GM23338 (cell line): ENCODE measurements around the gene NR1H3. TPM values are rescaled to one million over a fixed set of nuclear protein-coding genes. Genes with fewer than 3 reads are reported as not detected.

Experiments used
- ATAC-seq: fragments of 200-7000 bp; cut with Tn5 transposase; 3 replicates; pipeline ENCODE4 v1.9.1; 2020
- DNase-seq: peaks from one replicate; pipeline ENCODE4 v3.0.0-alpha.2; 2015; ENCODE audit warnings: low spot score
- H2AFZ ChIP-seq: fragments of 200-600 bp; sonication (generic); 2 replicates; pipeline ENCODE4 v1.8.0; 2016; ENCODE audit warnings: antibody characterized with exemption, mild to moderate bottlenecking, moderate library complexity
- H3F3A ChIP-seq: fragments of 200-600 bp; sonication (generic); replicated peaks from 2 replicates; pipeline ENCODE4 v1.8.0; 2017; ENCODE audit warnings: antibody characterized with exemption, mixed run types, low read depth
- H3K27ac ChIP-seq: fragments of 200-600 bp; sonication (generic); 2 replicates; pipeline ENCODE4 v1.6.1; 2016; ENCODE audit warnings: low read depth
- H3K27me3 ChIP-seq: fragments of 200-600 bp; sonication (generic); 2 replicates; pipeline ENCODE4 v1.8.0; 2016; ENCODE audit warnings: mild to moderate bottlenecking, mixed run types, moderate library complexity; ENCODE audit not compliant: insufficient read depth
- H3K36me3 ChIP-seq: fragments of 200-600 bp; sonication (generic); 2 replicates; pipeline ENCODE4 v1.8.0; 2016; ENCODE audit warnings: mild to moderate bottlenecking; ENCODE audit not compliant: insufficient read depth
- H3K4me1 ChIP-seq: fragments of 200-600 bp; sonication (generic); 2 replicates; pipeline ENCODE4 v1.8.0; 2016; ENCODE audit warnings: mild to moderate bottlenecking, moderate library complexity; ENCODE audit not compliant: insufficient read depth
- H3K4me2 ChIP-seq: fragments of 200-600 bp; sonication (generic); 2 replicates; pipeline ENCODE4 v1.7.1; 2017; ENCODE audit warnings: mixed run types
- H3K4me3 ChIP-seq: fragments of 200-600 bp; sonication (generic); 2 replicates; pipeline ENCODE4 v1.6.1; 2016; ENCODE audit warnings: mixed run types
- H3K79me2 ChIP-seq: fragments of 200-600 bp; sonication (generic); replicated peaks from 2 replicates; pipeline ENCODE4 v1.8.0; 2017; ENCODE audit warnings: mild to moderate bottlenecking; ENCODE audit not compliant: insufficient read depth
- H3K9me2 ChIP-seq: fragments of 200-600 bp; sonication (generic); 2 replicates; pipeline ENCODE4 v1.8.0; 2017; ENCODE audit not compliant: insufficient read depth
- H4K20me1 ChIP-seq: fragments of 200-600 bp; sonication (generic); replicated peaks from 2 replicates; pipeline ENCODE4 v1.8.0; 2017; ENCODE audit warnings: mild to moderate bottlenecking; ENCODE audit not compliant: insufficient read depth
- H3K27ac Mint-ChIP-seq: 2 replicates; pipeline ENCODE4 v1.8.0; 2020; ENCODE audit warnings: inconsistent platforms, mild to moderate bottlenecking, moderate library complexity, mixed read lengths
- H3K27me3 Mint-ChIP-seq: 3 replicates; pipeline ENCODE4 v1.8.0; 2022; ENCODE audit warnings: low read depth, mild to moderate bottlenecking, moderate library complexity, mixed read lengths, inconsistent platforms; ENCODE audit not compliant: insufficient read depth, poor library complexity
- H3K36me3 Mint-ChIP-seq: 3 replicates; pipeline ENCODE4 v1.8.0; 2021; ENCODE audit warnings: low read depth, mild to moderate bottlenecking, inconsistent platforms, moderate library complexity, mixed read lengths
- H3K4me1 Mint-ChIP-seq: 3 replicates; pipeline ENCODE4 v1.8.0; 2020; ENCODE audit warnings: mild to moderate bottlenecking, inconsistent platforms, mixed read lengths
- H3K4me3 Mint-ChIP-seq: 3 replicates; pipeline ENCODE4 v1.8.0; 2021; ENCODE audit warnings: moderate library complexity, mild to moderate bottlenecking, inconsistent platforms, mixed read lengths
- H3K9me3 Mint-ChIP-seq: 3 replicates; pipeline ENCODE4 v1.8.0; 2020; ENCODE audit warnings: moderate library complexity, mild to moderate bottlenecking, inconsistent platforms, mixed read lengths
- CREB1 ChIP-seq: fragments of 250-450 bp; sonication (Bioruptor Pico); IDR thresholded peaks from 2 replicates; pipeline ENCODE4 v1.5.0; 2020; ENCODE audit warnings: low read depth, mild to moderate bottlenecking, moderate library complexity
- CTCF ChIP-seq, 2 experiments: fragments of 200-600 bp in 1 of 2; sonication (generic) in 1 of 2; conservative IDR thresholded peaks; 2 replicates each; pipeline versions ENCODE4 v1.5.1 to v1.6.1; 2016 to 2017; ENCODE audit warnings: antibody characterized with exemption in 2 of 2, low read depth in 2 of 2, mild to moderate bottlenecking in 2 of 2, moderate library complexity in 1 of 2
- EZH2 ChIP-seq: fragments of 200-600 bp; sonication (generic); IDR thresholded peaks from one replicate; pipeline ENCODE4 v1.8.0; 2017; ENCODE audit warnings: antibody characterized with exemption, mild to moderate bottlenecking, low read depth; ENCODE audit not compliant: unreplicated experiment
- POLR2AphosphoS5 ChIP-seq: IDR thresholded peaks from 2 replicates; pipeline ENCODE4 v1.6.1; 2016; ENCODE audit warnings: antibody characterized with exemption, low read depth
- STAT1 ChIP-seq: IDR thresholded peaks from one replicate; pipeline ENCODE4 v1.6.1; 2016; ENCODE audit warnings: antibody characterized with exemption; ENCODE audit not compliant: unreplicated experiment
- ZNF114 ChIP-seq: fragments of 250-450 bp; sonication (Bioruptor Pico); IDR thresholded peaks from 2 replicates; pipeline ENCODE4 v1.5.0; 2020; ENCODE audit warnings: mild to moderate bottlenecking, moderate library complexity
- ZNF331 ChIP-seq: fragments of 250-450 bp; sonication (Bioruptor Pico); IDR thresholded peaks from 2 replicates; pipeline ENCODE4 v1.5.0; 2020; ENCODE audit warnings: low read depth, mild to moderate bottlenecking, moderate library complexity
- ZNF462 ChIP-seq: fragments of 250-450 bp; sonication (Bioruptor Pico); IDR thresholded peaks from 2 replicates; pipeline ENCODE4 v1.5.0; 2020; ENCODE audit warnings: mild to moderate bottlenecking, moderate library complexity
- polyA plus RNA-seq: library from polyadenylated mRNA; unstranded; fragments of >200 nt; fragmentation: Nextera tagmentation; extraction: Ambion mirVana; gene quantifications from 2 replicates; pipeline ENCODE4 v1.2.1, GENCODE V29; 2016
- total RNA-seq: library from RNA; depleted of rRNA; stranded (reverse); fragments of >200 nt; shearing (Covaris generic); gene quantifications from 2 replicates; pipeline ENCODE4 v1.2.3, GENCODE V29; 2014
- TF ChIP-seq, protein P1 (sequence below): IDR thresholded peaks from 2 replicates; pipeline ENCODE4 v1.6.1; 2016; ENCODE audit warnings: antibody characterized with exemption
- TF ChIP-seq, protein P2 (sequence below): IDR thresholded peaks from one replicate; pipeline ENCODE4 v1.6.1; 2018; ENCODE audit warnings: antibody characterized with exemption; ENCODE audit not compliant: unreplicated experiment

The NR1H3 gene
- total and polyA plus RNA-seq, 2 experiments from 2014 or later, result 16.5 to 23.7 TPM

DNA sequence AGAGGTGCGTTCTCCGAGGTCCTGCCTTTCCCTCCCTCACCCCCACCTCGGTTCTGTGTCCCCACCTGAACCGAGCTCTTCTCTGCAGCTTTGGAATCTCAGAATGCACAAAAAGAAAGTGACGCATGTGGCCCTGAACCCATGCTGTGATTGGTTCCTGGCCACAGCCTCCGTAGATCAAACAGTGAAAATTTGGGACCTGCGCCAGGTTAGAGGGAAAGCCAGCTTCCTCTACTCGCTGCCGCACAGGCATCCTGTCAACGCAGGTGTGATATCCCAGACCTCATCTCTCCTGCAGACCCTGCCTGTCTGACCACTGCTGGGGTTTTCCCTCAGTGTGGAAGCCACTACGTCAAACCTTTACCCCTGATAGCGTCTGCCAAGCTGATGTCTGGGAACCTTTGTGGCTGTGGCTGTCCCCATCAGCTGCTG lies 23.1 kb upstream of the NR1H3 start (continued):
- TF ChIP-seq ZNF462 (CRISPR knock-in tag), result no peak

GRCh38 chr11:47235163-47235562 lies 22.6 kb upstream of the NR1H3 start:
- H3K27me3 Mint-ChIP-seq, result peaks cover 7% of the 10 kb centered on the region
- no peak for DNase-seq
- no peak for ATAC-seq
- H3K36me3 Mint-ChIP-seq, result peaks cover 46% of the 10 kb centered on the region
- H3K4me2 ChIP-seq, result no peak overlapping the region
- no peaks in the 10 kb centered on the region for H3K79me2 ChIP-seq
- peak overlapping the region; percentile 24; the same call in 1 of the 2 replicates for H3K27ac Mint-ChIP-seq
- H3K36me3 ChIP-seq, result peaks cover 15% of the 10 kb centered on the region
- H2AFZ ChIP-seq, result no peak overlapping the region
- H3K4me3 Mint-ChIP-seq, result no peak overlapping the region
- H3K27me3 ChIP-seq, result no peaks in the 10 kb centered on the region
- H4K20me1 ChIP-seq, result no peaks in the 10 kb centered on the region; the same call in 1 of the 2 replicates
- no peak overlapping the region for H3K27ac ChIP-seq
- H3K4me1 Mint-ChIP-seq, result peaks cover 12% of the 10 kb centered on the region; the same call in 2 of the 3 replicates
- no peaks in the 10 kb centered on the region for H3K9me3 Mint-ChIP-seq
- no peaks in the 10 kb centered on the region for H3K9me2 ChIP-seq
- no peak overlapping the region for H3K4me3 ChIP-seq
- H3F3A ChIP-seq, result peaks cover 13% of the 10 kb centered on the region; the same call in 1 of the 2 replicates
- no peaks in the 10 kb centered on the region for H3K4me1 ChIP-seq
- TF ChIP-seq POLR2AphosphoS5, result no peak
- no peak for TF ChIP-seq ZNF331 (CRISPR knock-in tag)
- TF ChIP-seq EZH2, result no peak
- no peak for TF ChIP-seq CTCF (conservative IDR thresholded peaks at IDR 0.05; ENCODE audit: low read depth in 2 of 2)
- no peak for TF ChIP-seq ZNF114 (CRISPR knock-in tag)
- no peak for TF ChIP-seq STAT1
- TF ChIP-seq, protein P1, sequence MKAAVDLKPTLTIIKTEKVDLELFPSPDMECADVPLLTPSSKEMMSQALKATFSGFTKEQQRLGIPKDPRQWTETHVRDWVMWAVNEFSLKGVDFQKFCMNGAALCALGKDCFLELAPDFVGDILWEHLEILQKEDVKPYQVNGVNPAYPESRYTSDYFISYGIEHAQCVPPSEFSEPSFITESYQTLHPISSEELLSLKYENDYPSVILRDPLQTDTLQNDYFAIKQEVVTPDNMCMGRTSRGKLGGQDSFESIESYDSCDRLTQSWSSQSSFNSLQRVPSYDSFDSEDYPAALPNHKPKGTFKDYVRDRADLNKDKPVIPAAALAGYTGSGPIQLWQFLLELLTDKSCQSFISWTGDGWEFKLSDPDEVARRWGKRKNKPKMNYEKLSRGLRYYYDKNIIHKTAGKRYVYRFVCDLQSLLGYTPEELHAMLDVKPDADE, result no peak
- TF ChIP-seq, protein P2, sequence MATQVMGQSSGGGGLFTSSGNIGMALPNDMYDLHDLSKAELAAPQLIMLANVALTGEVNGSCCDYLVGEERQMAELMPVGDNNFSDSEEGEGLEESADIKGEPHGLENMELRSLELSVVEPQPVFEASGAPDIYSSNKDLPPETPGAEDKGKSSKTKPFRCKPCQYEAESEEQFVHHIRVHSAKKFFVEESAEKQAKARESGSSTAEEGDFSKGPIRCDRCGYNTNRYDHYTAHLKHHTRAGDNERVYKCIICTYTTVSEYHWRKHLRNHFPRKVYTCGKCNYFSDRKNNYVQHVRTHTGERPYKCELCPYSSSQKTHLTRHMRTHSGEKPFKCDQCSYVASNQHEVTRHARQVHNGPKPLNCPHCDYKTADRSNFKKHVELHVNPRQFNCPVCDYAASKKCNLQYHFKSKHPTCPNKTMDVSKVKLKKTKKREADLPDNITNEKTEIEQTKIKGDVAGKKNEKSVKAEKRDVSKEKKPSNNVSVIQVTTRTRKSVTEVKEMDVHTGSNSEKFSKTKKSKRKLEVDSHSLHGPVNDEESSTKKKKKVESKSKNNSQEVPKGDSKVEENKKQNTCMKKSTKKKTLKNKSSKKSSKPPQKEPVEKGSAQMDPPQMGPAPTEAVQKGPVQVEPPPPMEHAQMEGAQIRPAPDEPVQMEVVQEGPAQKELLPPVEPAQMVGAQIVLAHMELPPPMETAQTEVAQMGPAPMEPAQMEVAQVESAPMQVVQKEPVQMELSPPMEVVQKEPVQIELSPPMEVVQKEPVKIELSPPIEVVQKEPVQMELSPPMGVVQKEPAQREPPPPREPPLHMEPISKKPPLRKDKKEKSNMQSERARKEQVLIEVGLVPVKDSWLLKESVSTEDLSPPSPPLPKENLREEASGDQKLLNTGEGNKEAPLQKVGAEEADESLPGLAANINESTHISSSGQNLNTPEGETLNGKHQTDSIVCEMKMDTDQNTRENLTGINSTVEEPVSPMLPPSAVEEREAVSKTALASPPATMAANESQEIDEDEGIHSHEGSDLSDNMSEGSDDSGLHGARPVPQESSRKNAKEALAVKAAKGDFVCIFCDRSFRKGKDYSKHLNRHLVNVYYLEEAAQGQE, result no peak
- no peak for TF ChIP-seq CREB1 (CRISPR knock-in tag)
